GM18517 (cell line): ENCODE results near the gene COL25A1.
"Not testable (repeated sequence)": the region's sequence is repeated elsewhere in the genome, so short reads cannot be mapped to it uniquely, and the experiment has no call there.

Experiments used
- ATAC-seq: cut with Tn5 transposase; IDR thresholded peaks from one replicate; pipeline ENCODE4 v1.9.1; 2021; ENCODE audit warnings: mild to moderate bottlenecking, moderate library complexity; ENCODE audit not compliant: unreplicated experiment

The COL25A1 gene

DNA sequence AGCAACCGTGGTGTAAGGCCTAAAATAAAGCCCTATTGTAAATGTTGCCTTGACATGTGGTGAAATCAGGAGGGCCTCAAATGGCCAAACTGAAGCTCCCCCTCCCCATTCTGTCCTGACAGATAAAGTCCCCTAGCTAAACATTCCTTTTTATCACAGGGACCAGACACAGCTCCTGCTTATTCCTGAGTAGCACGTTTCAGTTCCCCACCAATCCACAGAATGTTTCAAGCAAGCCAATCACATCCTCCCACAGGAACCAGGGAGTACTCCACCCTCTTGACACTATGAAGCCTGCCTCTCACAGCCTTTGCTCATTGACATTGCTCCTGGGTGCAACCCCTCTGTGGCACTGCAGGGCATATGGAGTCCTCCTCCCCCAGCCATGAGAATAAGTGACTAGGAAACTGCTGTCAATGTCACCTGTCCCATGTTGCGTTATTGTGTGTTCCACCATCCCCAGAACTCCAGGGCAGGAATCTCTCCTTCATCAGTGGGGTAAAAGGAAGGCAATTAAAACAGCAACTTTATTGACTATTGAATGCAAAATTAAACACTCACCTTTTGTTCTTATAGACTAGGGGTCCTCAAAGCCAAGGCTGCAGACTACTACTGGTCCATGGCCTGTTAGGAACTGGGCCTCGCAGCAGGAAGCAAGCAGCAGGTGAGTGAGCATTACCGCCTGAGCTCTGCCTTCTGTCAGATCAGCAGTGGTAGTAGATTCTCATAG, 128.1 kb downstream of the COL25A1 start:
- ATAC-seq = no peak

GRCh38 chr4:109172301-109172700, 130.2 kb downstream of the COL25A1 start:
- ATAC-seq = no peak

DNA sequence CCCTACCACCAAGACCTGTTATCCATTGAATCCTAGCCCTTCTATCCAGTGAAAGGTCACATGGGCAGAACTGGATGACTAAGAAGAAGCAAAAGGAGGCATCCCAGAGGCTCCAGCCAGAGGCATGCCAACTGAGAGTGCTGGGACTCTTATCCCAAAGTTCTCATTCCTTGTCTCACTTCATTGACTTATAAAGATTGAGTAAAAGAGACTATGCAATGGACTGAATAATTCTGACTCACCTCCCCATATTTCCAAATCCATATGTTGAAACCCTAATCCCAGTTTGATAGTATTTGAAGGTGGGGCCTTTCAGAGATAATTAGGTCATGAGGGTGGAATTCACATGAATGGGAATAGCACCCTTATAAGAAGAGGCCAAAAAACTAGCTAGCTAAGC, 131.4 kb downstream of the COL25A1 start:
- ATAC-seq = no peak

DNA sequence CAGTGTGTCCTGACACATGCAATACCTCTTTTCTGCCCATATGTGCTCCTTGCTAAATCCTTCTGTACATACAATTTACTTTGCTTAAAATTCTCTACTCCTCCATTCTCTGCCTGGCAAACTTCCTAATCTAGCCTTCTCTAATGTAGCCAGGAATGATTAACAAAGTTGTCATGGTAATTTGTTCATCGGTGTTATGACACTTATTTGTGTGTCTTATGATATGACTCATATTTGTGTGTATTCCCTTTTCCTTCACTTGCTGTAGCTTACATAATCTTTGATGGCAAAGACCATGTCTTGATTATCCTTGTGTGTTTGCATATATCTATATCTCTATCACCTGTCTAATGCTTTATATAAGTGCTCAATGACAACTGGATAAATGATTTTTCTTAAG, 133.3 kb downstream of the COL25A1 start:
- ATAC-seq = no peak

GRCh38 chr4:109166586-109166985, 135.9 kb downstream of the COL25A1 start:
- no peak for ATAC-seq

- ATAC-seq = no peak
Measured at GRCh38 chr4:109166126-109166525, 136.3 kb downstream of the COL25A1 start.

DNA sequence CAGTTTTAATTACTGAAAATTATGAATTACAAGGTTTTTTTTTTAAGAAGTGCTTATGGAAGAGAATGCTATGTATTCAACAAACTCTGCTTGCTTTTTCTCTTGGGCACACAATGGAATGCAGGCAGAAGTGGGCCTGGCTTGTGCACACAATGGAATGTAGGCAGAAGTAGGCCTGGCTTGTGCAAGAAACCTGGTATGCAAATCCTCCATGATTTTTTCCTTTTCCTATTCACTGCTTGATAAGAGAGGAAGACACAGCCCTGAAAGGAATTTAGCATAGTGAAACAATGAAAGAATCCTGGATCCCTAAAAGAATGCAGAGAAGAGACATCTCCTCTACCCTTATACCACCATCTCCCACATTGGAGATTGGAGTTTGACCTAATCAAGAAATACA, 138.4 kb downstream of the COL25A1 start:
- ATAC-seq = no peak

DNA sequence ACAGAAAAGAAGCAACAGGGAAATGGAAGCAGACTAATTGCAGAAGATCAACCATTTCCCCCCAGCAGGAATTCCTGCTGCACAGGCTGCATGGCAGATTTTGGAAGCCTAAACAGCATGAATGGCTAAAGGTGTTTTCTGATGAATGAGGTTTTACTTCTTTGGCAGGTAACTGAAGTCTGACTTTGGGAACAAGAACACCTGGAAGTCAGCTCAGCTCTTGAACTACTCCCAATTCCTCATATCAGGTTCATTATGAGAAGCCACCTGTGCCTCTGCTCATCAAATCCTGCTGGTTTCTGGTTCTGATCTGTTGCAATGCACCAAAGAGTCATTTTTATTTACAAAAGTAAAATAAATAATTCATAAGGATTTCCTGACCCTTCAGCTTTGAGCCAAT, 139.0 kb downstream of the COL25A1 start:
- no peak for ATAC-seq

DNA sequence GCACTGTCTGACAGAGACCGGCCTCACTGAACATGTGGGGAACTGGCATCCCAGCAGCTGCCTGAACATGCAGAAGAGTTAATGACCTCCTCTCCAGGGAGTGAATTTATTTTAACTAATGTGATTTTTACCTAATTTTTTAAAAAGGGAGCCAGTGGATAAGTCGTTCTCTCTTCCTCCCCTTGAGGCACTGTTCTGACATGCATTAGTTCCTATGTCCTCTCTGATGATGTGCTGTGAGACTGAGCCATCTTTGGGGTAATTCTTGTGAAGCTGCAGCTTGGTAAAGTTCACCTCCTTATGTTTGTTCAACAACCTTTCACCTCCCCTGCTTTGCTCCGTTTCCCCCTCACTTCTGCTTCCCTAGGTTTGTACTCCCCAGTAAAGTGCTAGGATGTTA, 139.7 kb downstream of the COL25A1 start:
- ATAC-seq = no peak

GRCh38 chr4:109160494-109160893, 142.0 kb downstream of the COL25A1 start:
- ATAC-seq = no peak

DNA sequence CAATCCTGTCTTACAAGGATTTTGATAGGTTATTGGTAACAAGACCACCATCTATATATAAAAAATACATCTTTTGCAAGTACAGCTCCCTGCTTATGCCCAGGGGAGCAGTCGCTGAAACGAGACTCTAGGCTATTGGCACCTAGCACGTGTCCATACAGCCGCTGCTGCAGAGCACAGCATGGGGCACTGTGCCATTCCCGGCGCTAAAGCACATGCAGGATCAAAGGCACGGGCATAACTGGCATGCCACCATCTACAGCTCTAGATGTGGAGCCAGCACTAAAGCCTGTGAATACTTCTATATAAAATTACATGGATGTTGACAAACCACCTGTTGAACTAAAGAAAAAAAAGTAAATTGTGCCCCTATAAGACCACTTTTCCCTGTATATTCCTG, 144.8 kb downstream of the COL25A1 start:
- ATAC-seq = no peak

DNA sequence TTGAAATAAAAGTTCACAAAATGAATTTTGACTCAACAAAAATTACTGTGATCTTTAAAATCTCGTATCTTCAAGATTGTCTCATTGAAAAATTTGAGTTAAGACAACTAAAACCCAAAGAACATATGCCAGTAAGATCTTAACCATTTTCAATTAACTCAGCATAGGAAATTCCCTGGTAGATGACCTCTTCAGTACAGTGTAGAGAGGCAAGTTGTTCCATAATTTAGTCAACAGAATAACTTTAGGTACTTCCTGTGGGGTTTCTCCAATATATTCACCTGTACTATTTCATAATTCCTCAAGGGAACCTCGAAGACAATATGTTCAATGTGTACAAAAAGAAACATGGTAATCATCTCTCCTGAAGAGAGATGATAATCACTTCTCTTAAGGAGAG, 145.3 kb downstream of the COL25A1 start:
- no peak for ATAC-seq

DNA sequence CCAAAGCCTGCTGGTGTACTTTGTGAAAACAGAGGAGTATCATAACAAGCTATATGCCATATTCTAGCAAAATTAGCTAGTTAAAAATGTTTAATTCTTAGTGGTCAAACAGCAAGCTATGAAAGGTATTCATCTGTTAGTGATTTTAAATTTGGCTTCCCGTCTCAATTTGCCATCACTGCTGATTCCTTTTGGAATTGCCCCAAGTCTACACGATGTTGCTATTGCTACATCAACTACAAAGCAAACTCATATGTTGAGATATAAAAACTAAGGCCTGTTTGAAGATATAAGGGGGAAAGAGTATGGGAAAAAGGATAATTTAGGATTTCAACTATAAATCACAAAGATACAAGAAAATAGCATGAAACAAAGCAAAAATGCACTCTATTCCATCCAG, 146.1 kb downstream of the COL25A1 start:
- ATAC-seq = no peak

DNA sequence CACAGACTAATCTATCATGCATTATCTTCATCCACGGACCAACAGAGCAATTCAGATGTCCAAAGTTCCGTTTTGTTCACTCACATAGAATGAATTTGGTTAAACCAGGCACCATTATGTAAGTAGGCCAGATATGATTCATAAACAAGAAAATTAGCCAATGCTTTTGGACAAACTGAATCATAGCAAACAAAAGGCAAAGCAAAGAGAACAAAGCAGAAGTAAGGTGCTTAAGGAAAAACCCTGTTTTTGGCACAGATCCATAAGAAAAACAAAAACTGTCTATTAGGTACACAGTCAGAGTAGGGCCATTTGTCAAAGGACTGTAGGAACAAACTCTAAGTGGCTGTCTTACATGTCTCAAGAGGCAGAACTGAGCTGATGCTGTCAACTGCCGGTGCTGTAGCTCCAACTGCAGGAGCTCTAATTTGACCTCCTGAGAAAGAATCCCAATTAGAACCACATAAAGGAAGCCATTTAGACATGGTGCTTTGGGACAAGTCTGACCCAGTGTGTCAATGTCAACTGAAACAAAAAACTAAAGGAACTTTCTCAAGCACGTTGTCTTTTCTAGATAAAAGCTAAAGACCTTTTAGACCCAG, 146.7 kb downstream of the COL25A1 start:
- ATAC-seq = no peak

- no peak for ATAC-seq
Measured at GRCh38 chr4:109155084-109155483, 147.4 kb downstream of the COL25A1 start.

- no peak for ATAC-seq
Measured at GRCh38 chr4:109154424-109154823, 148.0 kb downstream of the COL25A1 start.

- no peak for ATAC-seq
Measured at GRCh38 chr4:109149836-109150235, 152.6 kb downstream of the COL25A1 start.

GRCh38 chr4:109148577-109149075, 153.8 kb downstream of the COL25A1 start:
- no peak for ATAC-seq

DNA sequence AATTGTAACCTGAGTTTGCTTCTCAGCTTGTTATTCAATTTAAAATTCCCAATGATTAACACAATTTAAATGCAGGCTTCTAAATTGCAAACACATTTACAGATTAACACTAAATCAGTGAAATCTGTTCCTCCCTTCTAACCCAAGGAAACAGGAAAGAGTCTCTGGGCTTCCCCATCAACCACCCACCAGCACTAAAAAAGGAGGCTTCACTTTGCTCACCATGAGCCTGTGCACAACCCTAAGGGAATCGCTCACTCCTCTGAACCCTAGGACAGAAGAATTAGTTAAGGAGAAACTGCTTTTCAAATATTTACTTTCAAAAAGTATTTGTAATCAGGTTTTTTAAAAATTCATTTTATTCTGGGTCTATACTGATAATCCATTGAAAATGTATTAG, 155.3 kb downstream of the COL25A1 start:
- no peak for ATAC-seq

DNA sequence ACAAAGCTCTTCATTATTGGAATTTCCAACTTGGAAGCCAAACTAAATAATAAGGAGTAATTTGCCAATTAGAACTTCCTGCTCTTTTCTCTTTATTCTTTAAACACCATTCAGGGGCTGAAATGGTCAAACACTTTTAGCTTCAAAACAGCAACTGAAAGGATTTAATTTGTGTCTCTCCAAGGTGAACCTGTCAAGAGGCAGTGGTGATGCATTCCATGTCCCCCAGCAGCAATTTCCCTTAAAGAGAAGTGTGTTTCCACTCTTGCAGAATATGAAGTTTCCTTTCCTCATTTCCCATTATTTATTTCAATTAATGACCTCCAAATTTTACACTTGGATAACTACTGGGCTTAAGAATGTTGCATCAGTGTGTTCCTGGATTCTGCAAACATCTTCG, 156.0 kb downstream of the COL25A1 start:
- ATAC-seq = no peak

GRCh38 chr4:109138125-109138524, 164.3 kb downstream of the COL25A1 start:
- not testable (repeated sequence) for ATAC-seq

GRCh38 chr4:109134921-109135320, 167.5 kb downstream of the COL25A1 start:
- ATAC-seq = no peak

- no peak for ATAC-seq
Measured at GRCh38 chr4:109134268-109134667, 168.2 kb downstream of the COL25A1 start.
